Neural cell (in vitro differentiated cells): ENCODE data around the gene FAM229A. TPM values are rescaled to one million over a fixed set of nuclear protein-coding genes. Genes with fewer than 3 reads are reported as not detected.

Experiments used
- H2AFZ ChIP-seq: fragments of 200-600, 300-800 bp; sonication (generic), shearing (Covaris generic); 2 replicates; pipeline ENCODE4 v1.6.0; 2014; ENCODE audit warnings: low read depth, mild to moderate bottlenecking, antibody characterized with exemption, low read length, moderate library complexity
- H3F3A ChIP-seq: fragments of 200-600 bp; shearing (Covaris generic); 2 replicates; pipeline ENCODE4 v1.6.1; 2016; ENCODE audit warnings: mild to moderate bottlenecking, moderate library complexity, mixed read lengths, antibody characterized with exemption, low read length; ENCODE audit not compliant: insufficient read depth, poor library complexity, severe bottlenecking
- H3K27ac ChIP-seq: fragments of 200-600, 300-800 bp; sonication (generic), shearing (Covaris generic); 2 replicates; pipeline ENCODE4 v1.5.1; 2014; ENCODE audit warnings: mild to moderate bottlenecking, low read length, moderate library complexity
- H3K27me3 ChIP-seq: fragments of 300-800, 200-600 bp; sonication (generic), shearing (Covaris generic); 2 replicates; pipeline ENCODE4 v1.6.0; 2014; ENCODE audit warnings: mild to moderate bottlenecking, low read depth, low read length, moderate library complexity; ENCODE audit not compliant: insufficient read depth
- H3K36me3 ChIP-seq: fragments of 300-800, 200-600 bp; sonication (generic), shearing (Covaris generic); 2 replicates; pipeline ENCODE4 v1.5.1; 2014; ENCODE audit warnings: mild to moderate bottlenecking, antibody characterized with exemption, low read length, moderate library complexity; ENCODE audit not compliant: insufficient read depth
- H3K4me2 ChIP-seq: fragments of 300-800, 200-600 bp; sonication (generic), shearing (Covaris generic); 2 replicates; pipeline ENCODE4 v1.6.0; 2014; ENCODE audit warnings: mild to moderate bottlenecking, low read length
- H3K4me3 ChIP-seq: fragments of 300-800, 200-600 bp; sonication (generic), shearing (Covaris generic); 2 replicates; pipeline ENCODE4 v1.5.1; 2014; ENCODE audit warnings: mild to moderate bottlenecking, low read length, moderate library complexity
- H3K79me2 ChIP-seq: fragments of 200-600 bp; shearing (Covaris generic); replicated peaks from 2 replicates; pipeline ENCODE4 v1.6.0; 2014; ENCODE audit warnings: mild to moderate bottlenecking, low read length, moderate library complexity; ENCODE audit not compliant: insufficient read depth
- H3K9ac ChIP-seq: fragments of 300-800, 200-600 bp; sonication (generic), shearing (Covaris generic); 2 replicates; pipeline ENCODE4 v1.6.1; 2016; ENCODE audit warnings: mild to moderate bottlenecking, low read length, mixed read lengths
- H3K9me2 ChIP-seq: fragments of 200-600 bp; shearing (Covaris generic); 2 replicates; pipeline ENCODE4 v1.6.1; 2016; ENCODE audit warnings: mild to moderate bottlenecking, low read length, mixed read lengths; ENCODE audit not compliant: insufficient read depth
- H3K9me3 ChIP-seq: fragments of 200-600, 300-800 bp; sonication (generic), shearing (Covaris generic); 2 replicates; pipeline ENCODE4 v1.6.1; 2016; ENCODE audit warnings: mild to moderate bottlenecking, mixed run types, low read length, moderate library complexity, mixed read lengths
- H4K20me1 ChIP-seq: fragments of 200-600 bp; shearing (Covaris generic); 2 replicates; pipeline ENCODE4 v1.6.1; 2016; ENCODE audit warnings: mild to moderate bottlenecking, mixed run types; ENCODE audit not compliant: insufficient read depth
- CTCF ChIP-seq: fragments of 450-650 bp; IDR thresholded peaks from 2 replicates; pipeline ENCODE4 v1.5.1; 2014; ENCODE audit warnings: antibody characterized with exemption, mild to moderate bottlenecking, moderate library complexity; ENCODE audit not compliant: poor library complexity, severe bottlenecking
- EP300 ChIP-seq: fragments of 450-650 bp; conservative IDR thresholded peaks from 2 replicates; pipeline ENCODE4 v1.6.1; 2014; ENCODE audit warnings: antibody characterized with exemption, mild to moderate bottlenecking, moderate library complexity; ENCODE audit not compliant: poor library complexity, severe bottlenecking
- EZH2 ChIP-seq: fragments of 200-600, 300-800 bp; shearing (Covaris generic), sonication (generic); IDR thresholded peaks from 2 replicates; pipeline ENCODE4 v1.6.1; 2014; ENCODE audit warnings: antibody characterized with exemption, low read length, borderline replicate concordance, mild to moderate bottlenecking; ENCODE audit not compliant: insufficient read depth, poor library complexity, severe bottlenecking
- MXI1 ChIP-seq: fragments of 450-650 bp; conservative IDR thresholded peaks from 2 replicates; pipeline ENCODE4 v1.6.1; 2014; ENCODE audit warnings: antibody characterized with exemption, mild to moderate bottlenecking; ENCODE audit not compliant: poor library complexity, severe bottlenecking
- POLR2AphosphoS5 ChIP-seq: IDR thresholded peaks from 2 replicates; pipeline ENCODE4 v1.6.1; 2012
- RAD21 ChIP-seq: fragments of 450-650 bp; conservative IDR thresholded peaks from 2 replicates; pipeline ENCODE4 v1.6.1; 2014; ENCODE audit warnings: antibody characterized with exemption, mild to moderate bottlenecking, moderate library complexity
- REST ChIP-seq: IDR thresholded peaks from 2 replicates; pipeline ENCODE4 v1.6.1; 2012; ENCODE audit warnings: borderline replicate concordance
- SMC3 ChIP-seq: fragments of 450-650 bp; conservative IDR thresholded peaks from 2 replicates; pipeline ENCODE4 v1.6.1; 2014; ENCODE audit warnings: antibody characterized with exemption, mild to moderate bottlenecking, moderate library complexity; ENCODE audit not compliant: poor library complexity
- TAF1 ChIP-seq: IDR thresholded peaks from 2 replicates; pipeline ENCODE4 v1.6.1; 2012; ENCODE audit warnings: low read depth
- polyA plus RNA-seq: library from polyadenylated mRNA; depleted of rRNA; stranded (reverse); fragments of >200 nt; gene quantifications from 2 replicates; pipeline ENCODE4 v1.2.3, GENCODE V29; 2014

Gene FAM229A
- polyA plus RNA-seq, 1 donor from 2014 or later = 6.1 TPM

- no peak overlapping the region for H3K4me2 ChIP-seq
- H3K36me3 ChIP-seq = no peaks in the 10 kb centered on the region
- no peak overlapping the region for H3K4me3 ChIP-seq
- no peaks in the 10 kb centered on the region for H3K9me3 ChIP-seq
- TF ChIP-seq RAD21 (no peak), SMC3 (no peak), POLR2AphosphoS5 (no peak), CTCF (no peak), TAF1 (no peak), EZH2 (no peak), EP300 (no peak), REST (no peak), MXI1 (no peak)
- no peaks in the 10 kb centered on the region for H4K20me1 ChIP-seq
- no peaks in the 10 kb centered on the region for H3K27me3 ChIP-seq
- no peak overlapping the region for H2AFZ ChIP-seq
- no peaks in the 10 kb centered on the region for H3K9me2 ChIP-seq
- no peak overlapping the region for H3K27ac ChIP-seq
- peaks cover 1% of the 10 kb centered on the region for H3K79me2 ChIP-seq
- no peak overlapping the region for H3K9ac ChIP-seq
- H3F3A ChIP-seq = no peaks in the 10 kb centered on the region
These were observed 21.0 kb downstream of the FAM229A start for GRCh38 chr1:32341186-32341757.

GRCh38 chr1:32339363-32339978 is 22.8 kb downstream of the FAM229A start:
- H3K4me3 ChIP-seq = no peak overlapping the region
- H3K4me2 ChIP-seq = no peak overlapping the region
- H3F3A ChIP-seq = no peaks in the 10 kb centered on the region
- H3K9me3 ChIP-seq = no peaks in the 10 kb centered on the region
- H3K9ac ChIP-seq = no peak overlapping the region
- no peaks in the 10 kb centered on the region for H3K9me2 ChIP-seq
- H3K79me2 ChIP-seq = peaks cover 17% of the 10 kb centered on the region
- TF ChIP-seq POLR2AphosphoS5 = no peak
- H3K36me3 ChIP-seq = peaks cover 5% of the 10 kb centered on the region
- no peak overlapping the region for H2AFZ ChIP-seq
- peaks cover 7% of the 10 kb centered on the region for H4K20me1 ChIP-seq
- no peaks in the 10 kb centered on the region for H3K27me3 ChIP-seq
- no peak overlapping the region for H3K27ac ChIP-seq
